Activated T-cell treated with anti-CD3 and anti-CD28 coated beads for 48 hours (primary cell): ENCODE results near the gene CYTH4.

Experiments used
- DNase-seq: peaks from one replicate; pipeline ENCODE4 v3.0.0-alpha.2; 2020; ENCODE audit warnings: low read depth

CYTH4 gene

DNA sequence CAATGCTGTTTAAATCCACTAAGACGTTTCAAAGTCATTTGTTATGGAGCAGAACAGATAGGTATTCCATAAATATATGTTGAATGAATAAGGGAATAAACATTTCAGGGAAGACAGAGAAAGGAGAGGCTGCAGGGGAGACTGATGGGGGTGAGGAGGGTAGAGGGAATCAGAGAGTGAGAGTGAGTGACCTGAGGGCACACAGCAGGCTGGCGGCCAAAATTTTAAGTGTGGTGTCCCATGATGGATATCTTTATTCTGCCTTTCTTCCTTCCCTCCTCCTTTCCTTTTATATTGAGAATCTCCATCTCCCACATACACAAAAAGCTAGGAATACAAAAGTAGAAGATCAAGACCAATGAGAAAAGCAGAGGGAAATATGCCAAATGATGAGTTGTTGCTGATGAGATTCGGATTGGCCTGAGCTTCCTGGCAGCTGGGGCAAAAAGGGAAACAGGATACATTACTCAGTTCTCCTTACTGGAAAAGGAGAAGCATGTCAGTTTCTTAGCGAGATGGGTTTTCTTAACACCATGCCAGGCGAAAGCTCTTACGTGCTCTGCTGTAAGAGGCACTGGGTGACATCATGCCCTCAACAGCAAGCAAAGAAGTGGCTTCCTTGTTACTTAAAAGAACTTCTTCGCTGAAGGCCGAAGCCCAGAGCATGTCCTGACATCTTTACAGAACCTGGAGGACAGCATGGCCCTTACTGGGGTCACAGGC is 11.2 kb upstream of the CYTH4 start:
- DNase-seq = no peak

DNA sequence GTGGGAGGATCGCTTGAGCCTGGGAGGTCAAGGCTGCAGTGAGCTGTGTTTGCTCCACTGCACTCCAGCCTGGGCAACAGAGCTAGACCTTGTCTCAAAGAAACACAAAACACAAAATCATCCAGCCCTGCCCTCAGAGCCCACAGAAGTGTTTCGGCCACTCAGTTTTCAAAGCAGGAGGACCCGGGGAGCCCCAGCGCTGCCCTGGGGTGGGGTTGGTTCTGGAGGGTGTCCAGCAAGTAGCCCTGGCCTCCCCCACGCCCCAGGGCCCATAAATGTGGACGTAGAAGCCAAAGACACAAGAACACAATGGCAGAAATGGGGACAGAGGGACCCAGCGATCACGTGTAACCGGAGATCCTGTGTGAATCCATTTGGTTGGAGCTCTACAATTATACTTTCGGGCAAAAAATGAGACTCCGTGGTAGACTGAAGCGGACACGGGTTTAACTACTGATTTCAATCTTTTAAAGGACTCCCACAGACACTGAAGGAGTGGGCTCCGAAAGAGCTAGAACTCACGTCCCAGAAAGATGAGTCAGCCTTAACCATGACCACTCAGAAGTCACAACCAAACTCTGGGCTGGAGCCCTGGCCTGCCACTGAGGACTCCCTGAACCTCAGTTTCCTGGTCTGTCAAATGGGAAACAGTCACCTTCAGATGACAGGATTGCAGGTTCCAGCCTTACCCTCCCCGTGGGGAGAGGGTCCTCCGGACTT is 9.0 kb upstream of the CYTH4 start:
- DNase-seq = peak; percentile 33

GRCh38 chr22:37273846-37274225 is 8.5 kb upstream of the CYTH4 start:
- DNase-seq = no peak

DNA sequence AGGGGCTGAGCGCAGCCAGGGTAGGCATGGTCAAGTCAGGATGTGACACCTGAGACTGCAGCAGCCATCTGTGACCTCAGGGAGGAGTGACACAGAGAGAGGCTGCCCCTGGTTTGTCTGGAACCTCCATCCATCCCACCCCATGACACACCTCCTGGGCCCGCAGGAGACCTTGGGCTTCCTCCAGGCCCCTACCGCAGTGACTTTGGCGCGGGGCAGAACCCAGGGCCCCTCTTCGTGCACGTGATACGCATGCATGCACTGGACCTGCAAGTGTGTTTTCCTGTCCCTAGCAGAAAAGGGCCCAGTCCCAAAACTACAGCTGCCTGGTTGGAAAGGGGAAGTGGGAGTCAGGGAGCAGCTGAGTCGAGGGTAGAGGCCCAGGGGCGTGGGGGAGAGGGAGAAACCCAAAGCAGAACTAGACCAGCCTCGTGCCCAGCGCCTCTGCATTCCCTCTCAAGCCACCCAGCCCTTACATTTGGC is 7.9 kb upstream of the CYTH4 start:
- no peak for DNase-seq

- DNase-seq = no peak
These were observed 7.2 kb upstream of the CYTH4 start for GRCh38 chr22:37275134-37275533.

DNA sequence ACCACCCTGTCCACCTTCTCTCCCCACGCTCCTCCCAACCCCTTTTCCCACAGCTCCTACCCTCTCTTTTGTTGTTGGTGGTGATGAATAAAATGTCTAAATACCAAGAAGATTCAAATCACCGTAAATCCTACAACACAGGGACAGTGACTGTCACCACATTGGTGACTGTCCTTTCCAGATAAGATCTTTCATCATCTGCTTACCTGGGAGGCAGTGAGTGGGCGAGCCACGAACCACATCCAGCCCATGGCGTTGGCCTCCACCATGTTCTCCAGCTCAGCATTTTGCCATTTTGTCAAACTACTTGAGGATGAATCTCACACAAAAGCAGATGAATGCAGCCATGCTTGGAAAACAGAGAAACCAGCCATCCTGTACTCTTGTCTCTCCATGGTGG is 6.7 kb upstream of the CYTH4 start:
- DNase-seq = peak; percentile 62

- DNase-seq = no peak
These were observed 5.5 kb upstream of the CYTH4 start for GRCh38 chr22:37276776-37277175.

DNA sequence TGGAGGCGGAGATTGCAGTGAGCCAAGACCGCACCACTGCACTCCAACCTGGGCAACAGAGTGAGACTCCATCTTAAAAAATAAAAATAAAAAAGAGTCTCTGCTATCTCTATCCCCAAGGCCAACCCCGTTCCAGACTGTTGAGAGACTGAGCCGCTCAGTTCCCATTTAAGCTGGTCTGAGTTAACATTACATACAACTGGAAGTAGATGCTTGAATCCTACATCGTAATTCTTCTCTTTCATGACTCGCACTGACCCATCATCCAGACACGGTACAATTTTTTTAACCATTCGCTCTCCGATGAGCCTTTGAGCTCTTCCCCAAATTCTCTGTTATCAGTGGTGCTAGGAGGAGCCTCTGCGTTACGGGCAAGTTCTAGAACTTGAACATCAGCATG is 4.9 kb upstream of the CYTH4 start:
- no peak for DNase-seq

DNA sequence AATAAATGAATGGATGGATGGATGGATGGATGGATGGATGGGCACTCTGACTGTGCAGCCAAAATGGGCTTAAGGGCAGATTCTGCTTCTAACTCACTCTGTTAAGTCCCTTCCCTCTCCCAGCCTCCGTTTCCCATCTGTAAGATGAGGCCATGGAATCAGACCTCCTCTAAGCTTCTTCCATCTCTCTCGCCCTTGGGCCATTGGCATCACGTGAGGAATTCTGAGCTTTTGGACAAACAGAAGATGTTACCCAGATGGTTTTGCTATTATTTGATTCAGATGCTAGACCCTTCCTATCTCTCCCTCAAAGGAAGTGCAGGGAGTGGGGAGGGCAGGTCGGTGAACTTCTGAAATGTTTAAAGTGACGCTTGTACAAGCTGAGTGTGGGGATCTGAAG is 4.0 kb upstream of the CYTH4 start:
- no peak for DNase-seq

DNA sequence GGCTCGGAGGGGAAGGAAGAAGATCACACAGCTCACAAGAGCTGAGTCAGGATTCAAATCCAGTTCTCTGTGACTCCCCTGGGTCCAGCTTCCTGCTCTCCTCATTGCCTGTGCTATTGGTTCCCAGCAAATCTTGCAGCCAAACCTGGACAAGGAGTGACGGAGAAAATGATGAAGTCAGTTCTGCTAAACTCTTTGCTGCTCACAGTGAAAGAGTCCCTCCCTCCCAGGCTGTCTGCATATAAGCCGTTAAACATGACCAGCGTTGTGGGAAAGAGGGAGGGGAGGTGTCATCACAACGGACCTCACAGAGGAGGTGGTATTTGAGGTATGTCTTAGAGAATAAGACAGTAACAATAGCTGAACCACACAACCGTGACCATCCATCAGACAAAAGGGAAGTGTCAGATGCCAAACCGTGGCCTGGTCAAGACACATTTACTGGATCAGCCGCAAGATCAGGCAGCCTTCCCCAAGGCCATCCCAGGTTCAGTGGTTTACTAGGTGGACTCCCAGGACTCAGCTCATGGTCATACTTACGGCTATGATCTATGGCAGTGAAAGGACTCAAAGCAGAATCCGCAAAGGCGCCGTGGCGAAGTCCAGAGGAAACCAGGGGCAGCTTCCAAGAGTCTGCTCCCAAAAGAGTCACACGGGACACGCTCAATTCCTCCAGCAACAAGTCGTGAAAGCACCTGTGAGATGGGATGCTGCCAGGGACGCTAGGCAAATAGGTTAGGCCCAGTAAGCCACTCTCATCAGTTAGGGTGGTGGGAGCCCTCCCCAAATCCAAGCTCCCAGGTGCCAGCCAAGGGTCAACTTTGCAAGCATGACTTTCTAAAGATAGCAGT is 2.8 kb upstream of the CYTH4 start:
- no peak for DNase-seq

DNA sequence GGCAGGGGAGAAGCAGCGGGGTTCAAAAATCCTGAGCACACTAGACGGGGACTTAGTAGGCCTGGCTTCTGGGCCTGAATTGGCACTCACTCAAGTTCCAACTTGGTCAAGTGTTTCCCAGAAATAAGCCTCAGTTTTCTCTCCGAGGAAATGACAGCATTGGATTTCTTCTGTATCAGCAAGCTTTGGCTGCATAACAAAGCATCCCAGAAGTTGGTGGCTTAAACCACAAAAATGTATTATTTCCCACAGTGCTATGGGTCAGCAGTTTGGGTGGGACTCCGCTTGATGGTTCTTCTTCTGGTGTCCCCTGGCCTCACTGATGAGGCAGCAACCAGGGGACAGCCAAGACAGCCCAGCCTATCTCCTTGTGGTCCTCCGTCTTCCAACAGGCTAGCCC is 1.6 kb upstream of the CYTH4 start:
- DNase-seq = no peak

DNA sequence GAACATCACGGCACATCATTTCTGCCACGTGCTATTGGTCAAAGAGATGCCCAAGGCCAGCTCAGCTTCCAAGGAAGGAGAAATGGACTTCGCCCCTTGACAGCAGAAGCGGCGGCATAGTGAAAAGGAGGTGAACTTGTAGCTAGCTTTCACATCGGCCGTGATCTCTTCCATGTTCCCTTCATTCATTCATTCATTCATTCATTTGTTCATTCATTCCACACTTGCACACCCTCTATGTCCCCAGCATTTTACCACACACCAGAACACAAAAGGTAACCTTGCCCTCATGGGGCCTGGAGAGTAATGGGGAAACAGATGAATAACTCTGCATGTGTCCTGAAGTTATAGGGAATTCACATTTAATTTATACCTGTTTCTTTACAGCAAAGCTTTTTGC is 1.1 kb upstream of the CYTH4 start:
- DNase-seq = no peak

DNA sequence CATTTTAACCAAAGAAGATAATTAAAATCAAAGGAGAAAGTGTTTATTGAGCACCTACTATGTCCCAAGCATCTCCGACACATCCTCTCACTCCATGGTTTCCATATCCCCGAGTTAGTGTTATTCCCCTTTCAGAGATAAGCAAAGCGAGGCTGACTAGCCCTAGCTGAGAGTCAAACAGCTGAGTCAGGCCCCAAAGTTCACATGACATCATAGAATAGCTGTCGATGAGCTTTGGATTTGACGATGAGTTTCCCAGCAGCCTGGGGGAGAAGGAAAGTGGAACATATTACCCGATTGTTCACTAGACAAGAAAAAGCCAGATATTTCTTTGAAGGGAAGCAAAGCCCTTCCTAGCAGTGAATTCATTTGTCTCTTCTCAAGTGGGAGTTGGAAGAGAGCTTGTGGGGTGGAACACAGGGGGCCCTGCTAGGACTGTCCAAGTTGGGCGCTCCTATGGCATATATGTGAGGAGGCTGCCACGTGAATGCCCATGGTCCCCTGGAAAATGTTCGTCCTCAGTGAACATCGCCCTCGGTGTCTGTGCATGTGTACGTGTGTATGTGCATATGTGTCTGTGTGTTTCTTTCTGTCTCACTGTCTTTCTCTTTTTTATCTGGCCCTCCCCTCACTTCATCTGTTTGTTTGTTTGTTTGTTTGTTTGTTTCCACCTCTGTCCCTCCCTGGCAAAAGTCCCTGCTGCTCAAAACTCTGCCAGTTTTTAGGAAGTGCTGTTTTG is 493 bp upstream of the CYTH4 start:
- no peak for DNase-seq

- DNase-seq = no peak
These were observed 1.2 kb downstream of the CYTH4 start for GRCh38 chr22:37283393-37283937.

DNA sequence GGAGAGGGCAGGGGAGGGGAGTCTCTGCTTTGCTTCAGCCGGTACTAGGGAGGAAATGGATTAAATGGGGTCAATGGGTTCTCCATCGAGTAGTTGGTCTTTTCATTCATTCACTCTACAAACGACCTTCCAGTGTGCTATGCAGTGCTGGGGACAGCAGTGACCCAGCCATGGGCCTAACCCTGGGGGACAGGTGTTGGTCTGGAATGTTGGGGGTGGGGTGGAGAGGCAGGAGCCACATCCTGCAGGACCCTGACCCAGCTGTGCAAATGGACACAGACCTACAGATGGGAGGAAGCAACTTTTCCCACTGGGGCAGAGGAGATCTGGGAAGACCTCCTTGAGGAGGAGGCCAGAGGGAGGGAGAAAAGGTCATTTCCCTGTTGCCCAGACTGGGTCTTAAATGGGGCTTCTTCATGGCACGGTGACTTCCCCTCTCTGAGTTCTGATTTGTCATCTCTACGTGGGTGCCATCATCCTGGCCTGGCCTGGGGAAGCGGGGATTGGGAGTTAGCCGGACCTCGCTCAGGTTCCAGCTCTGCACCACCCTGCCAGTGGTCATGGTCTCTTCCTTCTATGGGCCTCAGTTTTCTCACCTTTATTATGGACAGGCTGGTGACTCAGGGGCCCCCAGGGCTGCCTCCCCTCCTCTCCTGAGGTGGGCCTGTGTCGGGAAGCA is 2.0 kb downstream of the CYTH4 start:
- DNase-seq = no peak

DNA sequence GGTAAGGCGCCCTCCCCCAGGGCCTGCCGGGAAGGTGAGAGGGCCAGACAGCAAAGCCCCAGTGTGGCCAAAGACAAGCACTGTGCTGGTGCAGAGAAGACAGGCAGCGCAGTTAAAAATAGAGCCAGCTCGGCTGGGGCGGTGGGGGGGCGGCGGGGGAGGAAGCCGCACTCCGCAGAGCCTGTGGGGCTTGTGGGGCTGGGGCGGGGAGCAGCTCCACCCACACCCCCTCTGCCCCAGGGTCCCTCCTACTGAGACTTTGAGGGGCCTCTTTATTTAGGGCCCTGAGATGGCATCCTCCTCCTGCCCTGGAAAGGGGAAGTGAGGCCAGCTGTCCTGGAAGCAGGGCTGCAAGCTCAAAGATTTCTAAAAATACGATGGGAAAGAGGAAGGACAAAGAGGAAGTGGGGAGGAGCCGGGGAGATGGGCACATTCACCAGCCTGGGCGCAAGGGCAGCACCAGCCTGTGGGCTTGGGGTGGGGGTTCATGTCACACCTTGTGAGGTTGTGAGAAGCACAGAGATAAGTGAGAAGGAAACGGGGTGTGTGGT is 2.6 kb downstream of the CYTH4 start:
- DNase-seq = no peak

DNA sequence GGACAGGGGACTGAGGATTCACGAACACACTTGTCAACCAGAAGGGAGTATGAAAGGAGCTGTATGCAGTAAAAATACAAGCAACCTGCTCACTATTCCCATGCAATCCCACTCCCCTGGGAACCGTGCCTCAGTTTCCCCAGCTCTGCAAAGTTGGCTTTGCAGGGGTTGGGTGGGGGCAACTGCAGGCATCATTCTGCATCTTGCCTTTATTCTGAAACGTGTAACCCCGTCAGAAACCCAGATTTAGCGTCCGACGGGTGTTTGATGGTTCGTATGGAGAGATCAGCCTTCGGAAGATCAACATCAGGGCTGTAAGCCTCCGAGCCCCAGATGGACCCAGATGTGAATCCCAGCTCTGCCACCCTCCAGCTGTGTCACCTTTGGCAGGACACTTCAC is 3.6 kb downstream of the CYTH4 start:
- no peak for DNase-seq

GRCh38 chr22:37287550-37287951 is 5.2 kb downstream of the CYTH4 start:
- DNase-seq = no peak

DNA sequence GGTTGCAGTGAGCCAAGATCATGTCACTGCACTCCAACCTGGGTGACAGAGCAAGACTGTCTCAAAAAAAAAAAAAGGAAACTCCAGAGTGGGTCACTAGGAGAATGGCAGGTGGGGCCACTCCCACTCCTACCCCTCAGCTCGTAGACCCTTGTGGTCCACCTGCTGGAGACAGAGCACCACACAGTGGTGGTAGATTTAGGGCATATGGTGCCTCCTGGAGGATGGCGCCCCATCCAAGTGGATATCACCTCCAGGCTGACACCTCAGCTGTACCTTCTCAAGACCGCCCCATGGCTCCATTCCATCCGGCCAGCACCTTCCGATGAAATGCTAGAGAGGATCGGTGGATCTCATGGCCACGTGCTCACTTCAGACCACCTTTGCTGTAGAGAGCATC is 6.2 kb downstream of the CYTH4 start:
- no peak for DNase-seq

GRCh38 chr22:37289156-37289735 is 6.9 kb downstream of the CYTH4 start:
- DNase-seq = no peak

DNA sequence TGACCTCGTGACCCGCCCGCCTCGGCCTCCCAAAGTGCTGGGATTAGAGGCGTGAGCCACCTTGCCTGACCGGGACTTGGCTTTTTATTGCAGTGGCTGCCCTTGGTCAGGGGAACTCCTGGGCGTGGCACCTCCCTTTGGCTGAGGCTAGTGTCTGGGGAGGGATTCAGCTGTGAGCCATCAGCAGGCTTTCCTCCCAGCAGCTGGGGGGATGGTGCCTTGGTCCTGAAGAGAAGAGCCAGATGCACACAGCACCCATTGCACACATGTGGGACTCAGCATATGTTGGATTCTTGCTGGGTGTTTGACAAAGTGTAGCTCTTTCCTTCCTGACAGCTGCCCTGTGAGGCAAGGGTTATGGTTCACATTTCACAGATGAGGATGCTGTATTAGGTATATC is 8.4 kb downstream of the CYTH4 start:
- no peak for DNase-seq
